H1 (cell line): ENCODE data around the gene TRAPPC2L. TPM values are rescaled to one million over a fixed set of nuclear protein-coding genes. Genes with fewer than 3 reads are reported as not detected.
A peak's percentile ranks its signal among the peaks of the same experiment; 100 is the strongest.

Experiments
- CTCF ChIA-PET: fragments of 300-600 bp; sonication (Branson Sonifier 250); formaldehyde crosslinking; loops from one replicate; lab custom pipeline; 2021; ENCODE audit not compliant: partially characterized antibody; lab: Charles Lee
- POLR2A ChIA-PET: fragments of 300-600 bp; sonication (Branson Sonifier 250); formaldehyde crosslinking; loops from one replicate; lab custom pipeline; 2021; ENCODE audit warnings: inconsistent platforms; ENCODE audit not compliant: partially characterized antibody; lab: Charles Lee
- DNase-seq, 2 experiments: peaks; one replicate each; pipeline versions ENCODE4 v3.0.0 to v3.0.0-alpha.2; 2010 to 2022; ENCODE audit warnings: low spot score in 2 of 2, low read depth in 1 of 2, mixed read lengths in 1 of 2
- FAIRE-seq: peaks from 2 replicates; lab custom pipeline; 2011; peaks lifted over from hg19 to GRCh38; lab: Jason Lieb, UNC
- H2AFZ ChIP-seq: 2 replicates; pipeline ENCODE4 v1.8.1; 2012; ENCODE audit warnings: low read length, inconsistent platforms
- H2AK5ac ChIP-seq: 2 replicates; pipeline ENCODE4 v1.6.1; 2013; ENCODE audit warnings: low read depth, low read length
- H2BK120ac ChIP-seq: replicated peaks from 2 replicates; pipeline ENCODE3; 2013; ENCODE audit warnings: low read depth, low read length, inconsistent platforms
- H2BK12ac ChIP-seq: 2 replicates; pipeline ENCODE4 v1.6.1; 2013; ENCODE audit warnings: low read depth, low read length
- H2BK15ac ChIP-seq: 2 replicates; pipeline ENCODE4 v1.6.1; 2013; ENCODE audit warnings: low read length
- H2BK20ac ChIP-seq: 2 replicates; pipeline ENCODE4 v1.6.1; 2013; ENCODE audit warnings: low read length
- H2BK5ac ChIP-seq: 2 replicates; pipeline ENCODE4 v1.6.1; 2013; ENCODE audit warnings: low read depth, low read length
- H3K14ac ChIP-seq: 2 replicates; pipeline ENCODE4 v1.6.1; 2013; ENCODE audit warnings: inconsistent platforms; ENCODE audit not compliant: insufficient read length
- H3K18ac ChIP-seq: 2 replicates; pipeline ENCODE4 v1.6.1; 2013; ENCODE audit warnings: low read length; ENCODE audit errors: extremely low read depth
- H3K23ac ChIP-seq: 2 replicates; pipeline ENCODE4 v1.6.1; 2013; ENCODE audit warnings: inconsistent platforms; ENCODE audit not compliant: insufficient read length
- H3K23me2 ChIP-seq: 2 replicates; pipeline ENCODE4 v1.6.1; 2013; ENCODE audit warnings: low read depth, low read length
- H3K27ac ChIP-seq: 2 replicates; pipeline ENCODE4 v1.6.1; 2011; ENCODE audit warnings: low read depth, low read length, inconsistent platforms
- H3K27me3 ChIP-seq, 4 experiments: replicated peaks in 1 of 4; 1 replicate in 1 of 4; 2 replicates in 3 of 4; pipeline versions ENCODE4 v1.6.1 to v1.8.1; 2011 to 2013; ENCODE audit warnings: low read length in 3 of 4, mild to moderate bottlenecking in 3 of 4, inconsistent platforms in 2 of 4, mixed read lengths in 2 of 4, moderate library complexity in 1 of 4; ENCODE audit not compliant: control insufficient read depth in 3 of 4, insufficient read depth in 3 of 4; ENCODE audit errors: extremely low read depth in 1 of 4
- H3K36me3 ChIP-seq, 4 experiments: 2 replicates each; pipeline versions ENCODE4 v1.6.1 to v1.8.1; 2011 to 2013; ENCODE audit warnings: mild to moderate bottlenecking in 4 of 4, low read length in 3 of 4, moderate library complexity in 2 of 4, control low read depth in 1 of 4, inconsistent platforms in 1 of 4; ENCODE audit not compliant: insufficient read depth in 4 of 4, control insufficient read depth in 2 of 4
- H3K4ac ChIP-seq: replicated peaks from 2 replicates; pipeline ENCODE3; 2013; ENCODE audit warnings: low read length, low read depth, mixed read lengths, inconsistent platforms; ENCODE audit not compliant: insufficient read length
- H3K4me1 ChIP-seq, 4 experiments: replicated peaks in 1 of 4; 1 replicate in 1 of 4; 2 replicates in 3 of 4; pipeline versions ENCODE4 v1.6.1 to v1.8.1; 2011 to 2013; ENCODE audit warnings: low read length in 3 of 4, inconsistent platforms in 2 of 4, mixed read lengths in 1 of 4; ENCODE audit not compliant: insufficient read depth in 4 of 4, control insufficient read depth in 3 of 4
- H3K4me2 ChIP-seq, 2 experiments: 2 replicates each; pipeline versions ENCODE4 v1.6.1 to v1.8.1; 2011 to 2013; ENCODE audit warnings: low read depth in 2 of 2, low read length in 2 of 2, control low read depth in 1 of 2, inconsistent platforms in 1 of 2, mild to moderate bottlenecking in 1 of 2; ENCODE audit not compliant: insufficient read depth in 1 of 2
- H3K4me3 ChIP-seq, 4 experiments: fragments of 200-600, 300-600 bp in 1 of 4; sonication (generic), shearing (Covaris generic), sonication (Bioruptor Twin) in 1 of 4; 2 replicates each; pipeline versions ENCODE4 v1.5.1 to v1.8.1; 2011 to 2016; ENCODE audit warnings: low read length in 4 of 4, low read depth in 3 of 4, control low read depth in 2 of 4, inconsistent platforms in 2 of 4, mild to moderate bottlenecking in 2 of 4, mixed read lengths in 1 of 4, moderate library complexity in 1 of 4; ENCODE audit not compliant: insufficient read depth in 2 of 4; ENCODE audit errors: extremely low read depth in 1 of 4
- H3K56ac ChIP-seq: replicated peaks from 2 replicates; pipeline ENCODE3; 2013; ENCODE audit warnings: low read depth, mild to moderate bottlenecking, mixed read lengths, low read length, inconsistent platforms; ENCODE audit not compliant: insufficient read length
- H3K79me1 ChIP-seq: 2 replicates; pipeline ENCODE4 v1.6.1; 2013; ENCODE audit warnings: low read depth, low read length, control low read depth
- H3K79me2 ChIP-seq, 2 experiments: 2 replicates each; pipeline versions ENCODE4 v1.6.1 to v1.8.1; 2012 to 2013; ENCODE audit warnings: low read length in 2 of 2, mild to moderate bottlenecking in 2 of 2, inconsistent platforms in 1 of 2; ENCODE audit not compliant: insufficient read depth in 2 of 2, control insufficient read depth in 1 of 2
- H3K9ac ChIP-seq, 4 experiments: replicated peaks in 1 of 4; 1 replicate in 1 of 4; 2 replicates in 3 of 4; pipeline versions ENCODE4 v1.6.1 to v1.8.1; 2011 to 2013; ENCODE audit warnings: low read depth in 3 of 4, low read length in 3 of 4, control low read depth in 2 of 4, mild to moderate bottlenecking in 2 of 4, moderate library complexity in 2 of 4, inconsistent platforms in 1 of 4; ENCODE audit errors: extremely low read depth in 1 of 4
- H3K9me3 ChIP-seq, 2 experiments: 2 replicates each; pipeline versions ENCODE4 v1.6.1 to v1.8.1; 2012 to 2013; ENCODE audit warnings: mild to moderate bottlenecking in 2 of 2, moderate library complexity in 2 of 2, control low read depth in 1 of 2, inconsistent platforms in 1 of 2, low read depth in 1 of 2, low read length in 1 of 2, mixed read lengths in 1 of 2; ENCODE audit not compliant: insufficient read depth in 2 of 2
- H4K20me1 ChIP-seq, 2 experiments: replicated peaks in 1 of 2; 2 replicates each; pipeline versions ENCODE3 to v1.8.1; 2011 to 2013; ENCODE audit warnings: inconsistent platforms in 2 of 2, low read length in 2 of 2, mild to moderate bottlenecking in 1 of 2; ENCODE audit not compliant: insufficient read depth in 2 of 2, control insufficient read depth in 1 of 2
- H4K5ac ChIP-seq: 2 replicates; pipeline ENCODE4 v1.6.1; 2013; ENCODE audit warnings: low read length, low read depth, mixed read lengths, inconsistent platforms; ENCODE audit not compliant: insufficient read length
- H4K8ac ChIP-seq: 2 replicates; pipeline ENCODE4 v1.8.0; 2013; ENCODE audit warnings: mild to moderate bottlenecking, moderate library complexity, low read length, inconsistent platforms; ENCODE audit not compliant: insufficient read depth; ENCODE audit errors: extremely low read depth
- H4K91ac ChIP-seq: replicated peaks from 2 replicates; pipeline ENCODE3; 2013; ENCODE audit warnings: low read length, mixed read lengths, inconsistent platforms; ENCODE audit not compliant: insufficient read length
- CHD1 ChIP-seq: IDR thresholded peaks from 2 replicates; pipeline ENCODE4 v1.6.1; 2012; ENCODE audit warnings: low read depth, low read length, improper control_type of control experiment
- POLR2AphosphoS5 ChIP-seq: IDR thresholded peaks from 2 replicates; pipeline ENCODE4 v1.6.1; 2011; ENCODE audit warnings: low read depth, low read length
- POU5F1 ChIP-seq: IDR thresholded peaks from 2 replicates; pipeline ENCODE4 v1.6.1; 2011; ENCODE audit warnings: low read depth, mild to moderate bottlenecking, low read length, moderate library complexity
- RAD21 ChIP-seq, 2 experiments: IDR thresholded peaks in 1 of 2; conservative IDR thresholded peaks in 1 of 2; 2 replicates each; pipeline ENCODE4 v1.6.1; 2011; ENCODE audit warnings: low read depth in 2 of 2, low read length in 2 of 2, improper control_type of control experiment in 1 of 2, inconsistent platforms in 1 of 2, mild to moderate bottlenecking in 1 of 2, moderate library complexity in 1 of 2
- RFX5 ChIP-seq: IDR thresholded peaks from 2 replicates; pipeline ENCODE4 v1.6.1; 2011; ENCODE audit warnings: low read depth, low read length, improper control_type of control experiment, borderline replicate concordance
- WGBS, 2 experiments: shearing (Covaris generic) in 1 of 2; methylation state at CpG; one replicate each; pipeline versions ENCODE4 v1.1.6 to v1.1.7; 2013 to 2015; ENCODE audit warnings: low lambda C conversion rate in 2 of 2, mixed read lengths in 2 of 2, inconsistent platforms in 1 of 2, low coverage in 1 of 2, missing lambda C conversion rate in 1 of 2; ENCODE audit not compliant: insufficient replicate concordance in 2 of 2, insufficient coverage in 1 of 2, insufficient read length in 1 of 2; ENCODE audit errors: extremely low coverage in 1 of 2, missing lambda C conversion rate in 1 of 2; 5-methylcytosine and 5-hydroxymethylcytosine counted together
- polyA plus RNA-seq, 7 experiments: library from polyadenylated mRNA; depleted of rRNA in 3 of 7; stranded (reverse) in 5 of 7; unstranded in 2 of 7; fragments of >200 nt in 5 of 7; fragments of 200-250 nt in 2 of 7; gene quantifications; 1 replicate in 5 of 7; 2 replicates in 1 of 7; 4 replicates in 1 of 7; pipeline versions ENCODE4 v1.2.1 to v1.2.3, GENCODE V29; 2011 to 2013; ENCODE audit warnings: missing spikeins in 2 of 7, mixed read lengths in 2 of 7
- total RNA-seq: library from RNA; stranded (reverse); fragmentation: NEBNext Ultra II Directional; extraction: Animal tissue kit (Norgen Biotek cat#: 25700); gene quantifications from 2 replicates; pipeline ENCODE4 v1.2.1, GENCODE V29; 2021
- TF ChIP-seq, protein P1 (sequence below), 3 experiments: IDR thresholded peaks; 1 replicate in 2 of 3; 2 replicates in 1 of 3; pipeline versions ENCODE4 v1.5.1 to v1.6.1; 2011; ENCODE audit warnings: low read length in 3 of 3, mild to moderate bottlenecking in 3 of 3, inconsistent platforms in 2 of 3, low read depth in 1 of 3, moderate library complexity in 1 of 3; ENCODE audit not compliant: insufficient read depth in 1 of 3; ENCODE audit errors: control extremely low read depth in 1 of 3

TRAPPC2L gene
- total and polyA plus RNA-seq, 2 of the 8 experiments (the other 6 are each of a cell fraction or from before 2014, with no cell fraction given) = 98.7 to 133 TPM

DNA sequence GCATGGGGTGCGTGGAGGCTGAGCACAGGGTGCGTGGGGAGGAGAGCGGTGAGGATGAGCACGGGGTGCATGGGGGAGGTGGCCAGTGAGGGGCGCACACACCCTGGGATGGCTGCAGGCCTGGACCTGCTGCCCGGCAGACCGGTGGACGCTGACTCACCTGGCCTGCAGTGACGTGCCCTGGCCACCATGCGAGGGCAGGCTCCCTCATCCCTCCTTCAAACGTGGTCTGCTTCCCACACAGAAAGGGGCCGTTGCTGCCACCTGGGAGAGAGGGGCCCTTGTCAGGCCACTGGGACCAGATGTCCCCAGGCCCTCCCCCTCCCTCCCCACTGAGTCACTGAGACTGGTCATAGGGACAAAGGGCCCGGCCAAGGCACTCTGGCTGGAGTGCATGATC lies 25.1 kb upstream of the TRAPPC2L start:
- TF ChIP-seq, protein P1, sequence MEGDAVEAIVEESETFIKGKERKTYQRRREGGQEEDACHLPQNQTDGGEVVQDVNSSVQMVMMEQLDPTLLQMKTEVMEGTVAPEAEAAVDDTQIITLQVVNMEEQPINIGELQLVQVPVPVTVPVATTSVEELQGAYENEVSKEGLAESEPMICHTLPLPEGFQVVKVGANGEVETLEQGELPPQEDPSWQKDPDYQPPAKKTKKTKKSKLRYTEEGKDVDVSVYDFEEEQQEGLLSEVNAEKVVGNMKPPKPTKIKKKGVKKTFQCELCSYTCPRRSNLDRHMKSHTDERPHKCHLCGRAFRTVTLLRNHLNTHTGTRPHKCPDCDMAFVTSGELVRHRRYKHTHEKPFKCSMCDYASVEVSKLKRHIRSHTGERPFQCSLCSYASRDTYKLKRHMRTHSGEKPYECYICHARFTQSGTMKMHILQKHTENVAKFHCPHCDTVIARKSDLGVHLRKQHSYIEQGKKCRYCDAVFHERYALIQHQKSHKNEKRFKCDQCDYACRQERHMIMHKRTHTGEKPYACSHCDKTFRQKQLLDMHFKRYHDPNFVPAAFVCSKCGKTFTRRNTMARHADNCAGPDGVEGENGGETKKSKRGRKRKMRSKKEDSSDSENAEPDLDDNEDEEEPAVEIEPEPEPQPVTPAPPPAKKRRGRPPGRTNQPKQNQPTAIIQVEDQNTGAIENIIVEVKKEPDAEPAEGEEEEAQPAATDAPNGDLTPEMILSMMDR (IDR thresholded peaks at IDR 0.05; ENCODE audit: control extremely low read depth in 1 of 3, insufficient read depth in 1 of 3, low read depth in 1 of 3, low read length in 3 of 3) = peak in 2 of 3 experiments; percentile 28 to 53; a peak in 2 of 4 replicates
- no peak for TF ChIP-seq RFX5
- peak; percentile 13 to 14; a peak in 1 of 4 replicates for TF ChIP-seq RAD21 (IDR thresholded peaks at IDR 0.05 in 1 of 2, conservative IDR thresholded peaks at IDR 0.05 in 1 of 2; ENCODE audit: low read depth in 2 of 2, low read length in 2 of 2)
- TF ChIP-seq CHD1 = no peak
- TF ChIP-seq POU5F1 = no peak
- TF ChIP-seq POLR2AphosphoS5 = no peak
- H3K27me3 ChIP-seq = no peaks in the 10 kb centered on the region

More for the DNA sequence above, 25.1 kb upstream of the TRAPPC2L start:
- H3K18ac ChIP-seq = no peak overlapping the region; the same call in 1 of the 2 replicates
- 0 out of 8 replicates have a peak, but pooled peaks cover 0 to 3% (median under 1%) of the 10 kb centered on the region in 4 experiments for H3K36me3 ChIP-seq
- H2BK12ac ChIP-seq = no peak overlapping the region
- H4K20me1 ChIP-seq = peaks cover 1 to 2% of the 10 kb centered on the region in 2 experiments
- H3K4ac ChIP-seq = no peak overlapping the region
- 0 out of 2 replicates have a peak, but pooled peaks cover 3% of the 10 kb centered on the region for H3K79me1 ChIP-seq
- H3K23me2 ChIP-seq = no peaks in the 10 kb centered on the region
- no peak overlapping the region for H3K27ac ChIP-seq
- no peak overlapping the region for H2AFZ ChIP-seq
- no peak overlapping the region for H3K9ac ChIP-seq
- H3K79me2 ChIP-seq = no peaks in the 10 kb centered on the region
- H3K4me1 ChIP-seq = 0 out of 7 replicates have a peak, but pooled peaks cover 0 to 2% (median 0%) of the 10 kb centered on the region in 4 experiments
- H3K23ac ChIP-seq = no peak overlapping the region
- no peaks in the 10 kb centered on the region for H3K9me3 ChIP-seq
- H4K5ac ChIP-seq = no peak overlapping the region
- H3K56ac ChIP-seq = no peak overlapping the region
- H2BK20ac ChIP-seq = no peak overlapping the region
- POLR2A ChIA-PET = no interaction called here
- FAIRE-seq (no peak), DNase-seq (no peak)
- CTCF ChIA-PET = interaction anchor here (1.6 to 1.9 kb wide), 2 partner anchors 12 to 19 kb away, joined by 5 to 10 read pairs; no protein-coding TSS in a partner anchor
- H2AK5ac ChIP-seq = no peak overlapping the region
- H2BK5ac ChIP-seq = no peak overlapping the region
- no peak overlapping the region for H3K4me3 ChIP-seq
- H3K4me2 ChIP-seq = no peak overlapping the region
- no peak overlapping the region for H2BK15ac ChIP-seq
- H2BK120ac ChIP-seq = no peak overlapping the region
- peak overlapping the region; percentile 35; the same call in 1 of the 2 replicates for H4K8ac ChIP-seq
- WGBS, 2 experiments = 87% methylated on average over 11 of the region's 13 CpGs; no CpG with 5 or more reads in 1 of the 2 experiments
- no peak overlapping the region for H4K91ac ChIP-seq
- H3K14ac ChIP-seq = no peak overlapping the region
